ENCODE measurements around the gene MRPL41.

Gene MRPL41

GRCh38 chr9:137538058-137538457 is 13.6 kb upstream of the MRPL41 start:
- TF ChIP-seq CTCF (IDR thresholded peaks at IDR 0.05), result no peak

GRCh38 chr9:137540536-137540935 is 11.1 kb upstream of the MRPL41 start:
- no peak for TF ChIP-seq CTCF (IDR thresholded peaks at IDR 0.05)

- no peak for TF ChIP-seq CTCF (IDR thresholded peaks at IDR 0.05)
These were observed 9.2 kb upstream of the MRPL41 start for GRCh38 chr9:137542486-137542885.

GRCh38 chr9:137543237-137543963 is 8.3 kb upstream of the MRPL41 start:
- no peak for TF ChIP-seq CTCF (IDR thresholded peaks at IDR 0.05)

- no peak for TF ChIP-seq CTCF (IDR thresholded peaks at IDR 0.05)
These were observed 7.4 kb upstream of the MRPL41 start for GRCh38 chr9:137544176-137544760.

GRCh38 chr9:137545123-137545522 is 6.6 kb upstream of the MRPL41 start:
- TF ChIP-seq CTCF (IDR thresholded peaks at IDR 0.05), result no peak

GRCh38 chr9:137547687-137548543 is 3.8 kb upstream of the MRPL41 start:
- TF ChIP-seq CTCF (IDR thresholded peaks at IDR 0.05), result no peak

All from LNCAP (cell line).